Measurements from ENCODE around the gene LRRC73. TPM values are rescaled to one million over a fixed set of nuclear protein-coding genes. Genes with fewer than 3 reads are reported as not detected.

LRRC73 gene
- total RNA-seq, 4 donors from 2014 or later, result 0.19 to 0.48 (median 0.47) TPM; not detected in 1

GRCh38 chr6:43478008-43478372 is 32.2 kb downstream of the LRRC73 start:
- no peak for TF ChIP-seq CTCF (IDR thresholded peaks at IDR 0.05)

GRCh38 chr6:43477235-43478007 is 32.7 kb downstream of the LRRC73 start, which contains the start of gene TJAP1:
Gene TJAP1 (plus strand): TSS chr6:43477570. CDS start chr6:43499002, 21,432 bp downstream.
- TF ChIP-seq CTCF (IDR thresholded peaks at IDR 0.05), result no peak
- ATAC-seq (ENCODE audit: low FRiP score), result peak; percentile 100
- peak; percentile 92 for DNase-seq (ENCODE audit: low spot score)

More at GRCh38 chr6:43478008-43478372, 32.2 kb downstream of the LRRC73 start:
- ATAC-seq (ENCODE audit: low FRiP score), result no peak
- no peak for DNase-seq (ENCODE audit: low spot score)

GRCh38 chr6:43476746-43477145 is 33.4 kb downstream of the LRRC73 start:
- no peak for TF ChIP-seq CTCF (IDR thresholded peaks at IDR 0.05)
- ATAC-seq (ENCODE audit: low FRiP score), result no peak
- DNase-seq (ENCODE audit: low spot score), result no peak

- DNase-seq (ENCODE audit: low spot score), result no peak
- ATAC-seq (ENCODE audit: low FRiP score), result no peak
- no peak for TF ChIP-seq CTCF (IDR thresholded peaks at IDR 0.05)
These were observed 34.6 kb downstream of the LRRC73 start for GRCh38 chr6:43475516-43475915.

- TF ChIP-seq CTCF (IDR thresholded peaks at IDR 0.05), result no peak
- ATAC-seq (ENCODE audit: low FRiP score) (no peak), DNase-seq (ENCODE audit: low spot score) (no peak)
These were observed 37.6 kb downstream of the LRRC73 start for GRCh38 chr6:43472515-43472914.

GRCh38 chr6:43471399-43471798 is 38.7 kb downstream of the LRRC73 start:
- TF ChIP-seq CTCF (IDR thresholded peaks at IDR 0.05), result no peak
- ATAC-seq (ENCODE audit: low FRiP score) (no peak), DNase-seq (ENCODE audit: low spot score) (no peak)

GRCh38 chr6:43469947-43470346 is 40.2 kb downstream of the LRRC73 start:
- no peak for DNase-seq (ENCODE audit: low spot score)

More at GRCh38 chr6:43469947-43470346, 40.2 kb downstream of the LRRC73 start:
- TF ChIP-seq CTCF (IDR thresholded peaks at IDR 0.05), result no peak
- ATAC-seq (ENCODE audit: low FRiP score), result no peak
